OCI-LY7 (cell line): ENCODE measurements around the gene PCDH12.

Experiments used
- CTCF ChIP-seq: fragments of 200-600 bp; sonication (generic); conservative IDR thresholded peaks from 2 replicates; pipeline ENCODE4 v1.5.1; 2014; ENCODE audit warnings: mild to moderate bottlenecking, antibody characterized with exemption, low read length, moderate library complexity, mixed read lengths
- EZH2phosphoT487 ChIP-seq: fragments of 200-600 bp; sonication (generic); IDR thresholded peaks from 2 replicates; pipeline ENCODE4 v1.6.1; 2018; ENCODE audit warnings: low read depth, borderline replicate concordance, mild to moderate bottlenecking, mixed run types, antibody characterized with exemption, low read length, moderate library complexity, mixed read lengths

GRCh38 chr5:141966963-141967333 lies 8.9 kb upstream of the PCDH12 start:
- no peak; the same call in 1 of the 2 replicates for TF ChIP-seq CTCF
- no peak for TF ChIP-seq EZH2phosphoT487
